Panc1 (cell line): ENCODE results near the gene UBE2E2. TPM values are rescaled to one million over a fixed set of nuclear protein-coding genes. Genes with fewer than 3 reads are reported as not detected.

ENCODE experiments used
- ATAC-seq: fragments of 200-7000 bp; cut with Tn5 transposase; 2 replicates; pipeline ENCODE4 v1.9.1; 2020; ENCODE audit warnings: mild to moderate bottlenecking, moderate library complexity
- BruUV-seq: library from RNA; stranded (reverse); fragments of 400-500 nt; replicated peaks from 2 replicates; lab custom pipeline; 2021; lab: Mats Ljungman, UMichigan
- CTCF ChIA-PET: fragments of 300-600 bp; sonication (Branson Sonifier 250); formaldehyde crosslinking; loops from one replicate; lab custom pipeline; 2022; ENCODE audit warnings: antibody characterized with exemption; lab: Charles Lee
- POLR2A ChIA-PET: fragments of 300-600 bp; sonication (Branson Sonifier 250); formaldehyde crosslinking; loops from one replicate; lab custom pipeline; 2022; ENCODE audit warnings: antibody characterized with exemption; lab: Charles Lee
- DNase-seq: peaks from one replicate; pipeline ENCODE4 v3.0.0-alpha.2; 2010; ENCODE audit warnings: low read depth, low spot score
- H3K27ac ChIP-seq: 2 replicates; pipeline ENCODE4 v1.5.1; 2011; ENCODE audit warnings: mild to moderate bottlenecking, low read length, inconsistent platforms
- H3K27me3 ChIP-seq: fragments of 200-500 bp; sonication (Bioruptor generic); 2 replicates; pipeline ENCODE4 v1.6.0; 2014; ENCODE audit warnings: low read length, inconsistent platforms; ENCODE audit not compliant: control insufficient read depth, insufficient read depth
- H3K36me3 ChIP-seq: fragments of 200-500 bp; sonication (Bioruptor generic); 2 replicates; pipeline ENCODE4 v1.5.1; 2014; ENCODE audit warnings: inconsistent platforms, mild to moderate bottlenecking, low read length, moderate library complexity; ENCODE audit not compliant: control insufficient read depth, insufficient read depth
- H3K4me1 ChIP-seq: 2 replicates; pipeline ENCODE4 v1.5.1; 2011; ENCODE audit warnings: inconsistent platforms, mild to moderate bottlenecking, low read length, moderate library complexity; ENCODE audit not compliant: control insufficient read depth, insufficient read depth
- H3K4me3 ChIP-seq, 2 experiments: 2 replicates each; pipeline ENCODE4 v1.5.1; 2011 to 2012; ENCODE audit warnings: low read depth in 2 of 2, low read length in 2 of 2, mild to moderate bottlenecking in 2 of 2, inconsistent platforms in 1 of 2, moderate library complexity in 1 of 2
- H3K9me3 ChIP-seq: fragments of 200-500 bp; sonication (Bioruptor generic); 2 replicates; pipeline ENCODE4 v1.5.1; 2014; ENCODE audit warnings: low read depth, mild to moderate bottlenecking, inconsistent platforms, low read length, moderate library complexity; ENCODE audit not compliant: control insufficient read depth, insufficient read depth
- POLR2AphosphoS5 ChIP-seq: IDR thresholded peaks from 2 replicates; pipeline ENCODE4 v1.6.1; 2012; ENCODE audit warnings: mild to moderate bottlenecking, low read depth, low read length, moderate library complexity
- SIN3A ChIP-seq: IDR thresholded peaks from 2 replicates; pipeline ENCODE4 v1.6.1; 2012; ENCODE audit warnings: low read depth, mild to moderate bottlenecking, low read length, moderate library complexity, borderline replicate concordance; ENCODE audit not compliant: insufficient read depth
- TCF7L2 ChIP-seq: IDR thresholded peaks from 2 replicates; pipeline ENCODE4 v1.6.1; 2011; ENCODE audit warnings: mild to moderate bottlenecking, low read depth, low read length, inconsistent platforms
- in situ Hi-C: cut with HindIII; loops from 2 replicates; pipeline ENCODE4 v1.10.0; 2016; ENCODE audit warnings: low sequenced_read_pairs, low pct_unique_long_range_greater_than_20kb
- intact Hi-C: fragments of 100-400 bp; cut with micrococcal nuclease; formaldehyde crosslinking; loops from one replicate; pipeline ENCODE4 v1.10.0; 2022; ENCODE audit not compliant: unreplicated experiment
- total RNA-seq: library from RNA; stranded (reverse); gene quantifications from one replicate; pipeline ENCODE4 v1.2.1, GENCODE V29; 2021; ENCODE audit not compliant: unreplicated experiment
- TF ChIP-seq, protein P1 (sequence below): fragments of 450-650 bp; IDR thresholded peaks from 2 replicates; pipeline ENCODE4 v1.5.1; 2017; ENCODE audit warnings: mild to moderate bottlenecking
- TF ChIP-seq, protein P2 (sequence below), 2 experiments: IDR thresholded peaks; 2 replicates each; pipeline ENCODE4 v1.6.1; 2011 to 2012; ENCODE audit warnings: low read depth in 2 of 2, control low read depth in 1 of 2, low read length in 1 of 2, mild to moderate bottlenecking in 1 of 2, moderate library complexity in 1 of 2; ENCODE audit not compliant: insufficient read depth in 1 of 2

Gene UBE2E2
- total RNA-seq, 1 experiment from 2014 or later, result 38.2 TPM

DNA sequence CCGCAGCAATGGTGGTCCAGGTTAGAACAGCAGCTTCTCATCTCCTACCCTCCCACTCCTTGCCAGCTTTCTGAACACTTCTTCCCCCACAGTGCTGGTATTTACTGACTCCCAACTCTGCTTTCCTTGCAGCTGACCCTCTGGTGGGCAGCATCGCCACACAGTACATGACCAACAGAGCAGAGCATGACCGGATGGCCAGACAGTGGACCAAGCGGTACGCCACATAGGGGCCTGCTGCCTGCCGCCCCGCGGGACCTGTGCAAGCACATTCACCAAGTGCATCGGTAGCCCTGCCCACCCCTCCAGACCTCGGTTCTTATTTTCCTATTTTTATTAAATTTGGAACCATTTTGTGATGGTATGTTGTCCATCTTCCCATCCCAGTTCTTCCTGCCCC is 386.5 kb downstream of the UBE2E2 start:
- no peak for ATAC-seq

DNA sequence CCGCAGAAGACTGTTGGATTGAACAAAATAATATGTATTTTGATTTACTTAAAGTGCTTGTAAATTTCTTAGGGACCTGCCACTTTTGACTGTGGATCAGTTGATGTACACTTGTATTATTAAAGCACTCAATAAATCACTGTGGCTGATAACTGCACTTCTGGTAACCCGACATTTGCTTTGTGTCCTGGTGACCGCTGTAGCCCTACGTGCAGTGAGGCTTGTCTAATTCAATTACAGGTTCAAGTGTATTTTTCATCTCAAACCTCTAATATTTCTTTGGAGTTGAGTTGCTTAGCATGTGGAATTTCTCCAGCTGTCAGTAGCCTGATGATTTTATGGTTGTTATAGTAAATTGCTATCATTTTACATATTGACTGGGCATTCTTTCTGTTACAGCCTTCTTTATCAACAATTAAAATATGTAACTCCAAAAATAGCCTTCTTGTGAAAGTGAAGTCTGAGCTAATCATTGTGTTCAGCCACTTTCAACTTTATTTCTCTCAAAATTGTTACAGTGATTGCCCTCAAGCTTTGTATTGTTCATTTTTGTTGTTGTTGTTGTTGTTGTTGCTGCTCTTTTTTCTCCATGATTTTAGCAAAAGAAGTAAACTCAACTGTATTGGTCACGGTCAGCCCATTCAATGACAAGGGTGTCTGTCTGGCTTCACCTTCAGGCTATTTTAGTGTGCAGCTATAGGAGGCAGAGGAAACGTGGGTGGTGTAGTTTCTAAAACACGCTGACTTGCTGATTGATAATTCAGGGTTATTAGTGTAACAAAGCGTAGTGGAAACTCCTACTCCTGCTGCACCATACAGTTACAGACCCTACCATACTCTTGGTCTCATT is 387.5 kb downstream of the UBE2E2 start:
- Histone ChIP-seq H3K9me3 (no peaks in the 10 kb centered on the region), H3K4me3 (no peak overlapping the region), H3K27ac (no peak overlapping the region; the same call in 1 of the 2 replicates), H3K36me3 (no peaks in the 10 kb centered on the region; the same call in 1 of the 2 replicates), H3K27me3 (no peaks in the 10 kb centered on the region), H3K4me1 (no peaks in the 10 kb centered on the region; the same call in 1 of the 2 replicates)
- DNase-seq (no peak), ATAC-seq (no peak)
- intact Hi-C loops (no loop called here), in situ Hi-C loops (no loop called here)
- ChIA-PET POLR2A (no interaction called here), CTCF (no interaction called here)
- BruUV-seq, result no TSS peak
- TF ChIP-seq, protein P1, sequence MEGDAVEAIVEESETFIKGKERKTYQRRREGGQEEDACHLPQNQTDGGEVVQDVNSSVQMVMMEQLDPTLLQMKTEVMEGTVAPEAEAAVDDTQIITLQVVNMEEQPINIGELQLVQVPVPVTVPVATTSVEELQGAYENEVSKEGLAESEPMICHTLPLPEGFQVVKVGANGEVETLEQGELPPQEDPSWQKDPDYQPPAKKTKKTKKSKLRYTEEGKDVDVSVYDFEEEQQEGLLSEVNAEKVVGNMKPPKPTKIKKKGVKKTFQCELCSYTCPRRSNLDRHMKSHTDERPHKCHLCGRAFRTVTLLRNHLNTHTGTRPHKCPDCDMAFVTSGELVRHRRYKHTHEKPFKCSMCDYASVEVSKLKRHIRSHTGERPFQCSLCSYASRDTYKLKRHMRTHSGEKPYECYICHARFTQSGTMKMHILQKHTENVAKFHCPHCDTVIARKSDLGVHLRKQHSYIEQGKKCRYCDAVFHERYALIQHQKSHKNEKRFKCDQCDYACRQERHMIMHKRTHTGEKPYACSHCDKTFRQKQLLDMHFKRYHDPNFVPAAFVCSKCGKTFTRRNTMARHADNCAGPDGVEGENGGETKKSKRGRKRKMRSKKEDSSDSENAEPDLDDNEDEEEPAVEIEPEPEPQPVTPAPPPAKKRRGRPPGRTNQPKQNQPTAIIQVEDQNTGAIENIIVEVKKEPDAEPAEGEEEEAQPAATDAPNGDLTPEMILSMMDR, result no peak
- TF ChIP-seq POLR2AphosphoS5 (no peak), TCF7L2 (no peak), SIN3A (no peak)
- TF ChIP-seq, protein P2, sequence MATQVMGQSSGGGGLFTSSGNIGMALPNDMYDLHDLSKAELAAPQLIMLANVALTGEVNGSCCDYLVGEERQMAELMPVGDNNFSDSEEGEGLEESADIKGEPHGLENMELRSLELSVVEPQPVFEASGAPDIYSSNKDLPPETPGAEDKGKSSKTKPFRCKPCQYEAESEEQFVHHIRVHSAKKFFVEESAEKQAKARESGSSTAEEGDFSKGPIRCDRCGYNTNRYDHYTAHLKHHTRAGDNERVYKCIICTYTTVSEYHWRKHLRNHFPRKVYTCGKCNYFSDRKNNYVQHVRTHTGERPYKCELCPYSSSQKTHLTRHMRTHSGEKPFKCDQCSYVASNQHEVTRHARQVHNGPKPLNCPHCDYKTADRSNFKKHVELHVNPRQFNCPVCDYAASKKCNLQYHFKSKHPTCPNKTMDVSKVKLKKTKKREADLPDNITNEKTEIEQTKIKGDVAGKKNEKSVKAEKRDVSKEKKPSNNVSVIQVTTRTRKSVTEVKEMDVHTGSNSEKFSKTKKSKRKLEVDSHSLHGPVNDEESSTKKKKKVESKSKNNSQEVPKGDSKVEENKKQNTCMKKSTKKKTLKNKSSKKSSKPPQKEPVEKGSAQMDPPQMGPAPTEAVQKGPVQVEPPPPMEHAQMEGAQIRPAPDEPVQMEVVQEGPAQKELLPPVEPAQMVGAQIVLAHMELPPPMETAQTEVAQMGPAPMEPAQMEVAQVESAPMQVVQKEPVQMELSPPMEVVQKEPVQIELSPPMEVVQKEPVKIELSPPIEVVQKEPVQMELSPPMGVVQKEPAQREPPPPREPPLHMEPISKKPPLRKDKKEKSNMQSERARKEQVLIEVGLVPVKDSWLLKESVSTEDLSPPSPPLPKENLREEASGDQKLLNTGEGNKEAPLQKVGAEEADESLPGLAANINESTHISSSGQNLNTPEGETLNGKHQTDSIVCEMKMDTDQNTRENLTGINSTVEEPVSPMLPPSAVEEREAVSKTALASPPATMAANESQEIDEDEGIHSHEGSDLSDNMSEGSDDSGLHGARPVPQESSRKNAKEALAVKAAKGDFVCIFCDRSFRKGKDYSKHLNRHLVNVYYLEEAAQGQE (IDR thresholded peaks at IDR 0.05; ENCODE audit: insufficient read depth in 1 of 2, low read depth in 2 of 2, low read length in 1 of 2), result no peak

More for the DNA sequence above, 386.5 kb downstream of the UBE2E2 start:
- Histone ChIP-seq H3K9me3 (no peaks in the 10 kb centered on the region), H3K4me3 (no peak overlapping the region), H3K27ac (no peak overlapping the region), H3K36me3 (no peaks in the 10 kb centered on the region; the same call in 1 of the 2 replicates), H3K27me3 (no peaks in the 10 kb centered on the region), H3K4me1 (no peaks in the 10 kb centered on the region; the same call in 1 of the 2 replicates)
- intact Hi-C loops (no loop called here), in situ Hi-C loops (no loop called here)
- ChIA-PET POLR2A (no interaction called here), CTCF (no interaction called here)
- no TSS peak for BruUV-seq
- TF ChIP-seq SIN3A (no peak), TCF7L2 (no peak), POLR2AphosphoS5 (no peak)
- TF ChIP-seq, protein P1, result no peak
- TF ChIP-seq, protein P2 (IDR thresholded peaks at IDR 0.05; ENCODE audit: insufficient read depth in 1 of 2, low read depth in 2 of 2, low read length in 1 of 2), result no peak
- DNase-seq, result no peak
